ENCODE results near the gene IP6K2.

IP6K2 gene

DNA sequence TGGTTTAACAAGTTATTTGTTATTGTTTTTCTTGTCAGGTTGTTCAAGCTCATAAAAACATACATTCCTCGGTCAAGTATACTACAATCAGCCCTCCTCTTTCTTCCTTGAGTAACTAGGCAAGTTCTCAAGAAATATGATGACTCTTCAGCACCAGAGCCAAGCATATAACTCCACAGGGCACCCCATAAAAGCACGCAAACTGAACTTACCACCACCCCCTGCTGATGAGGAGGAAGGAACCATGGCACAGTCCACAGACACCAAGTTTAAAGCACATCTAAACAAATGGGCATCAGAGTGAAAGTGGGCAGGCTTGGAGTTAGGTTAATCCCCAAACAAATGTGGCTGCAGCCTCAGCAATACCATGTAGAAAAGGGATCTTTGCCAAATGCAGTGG is 5.3 kb downstream of the IP6K2 start:
- H3K4me1 Mint-ChIP-seq (ENCODE audit: low read depth) = peaks cover 54% of the 10 kb centered on the region
- H3K4me3 Mint-ChIP-seq = no peak overlapping the region
- no peak overlapping the region for H3K27ac Mint-ChIP-seq
- H3K36me3 Mint-ChIP-seq (ENCODE audit: low read depth) = peaks cover 80% of the 10 kb centered on the region
- H3K27me3 Mint-ChIP-seq = no peaks in the 10 kb centered on the region
- H3K9me3 Mint-ChIP-seq = no peaks in the 10 kb centered on the region
- intact Hi-C loops (cut with micrococcal nuclease) = no loop called here

DNA sequence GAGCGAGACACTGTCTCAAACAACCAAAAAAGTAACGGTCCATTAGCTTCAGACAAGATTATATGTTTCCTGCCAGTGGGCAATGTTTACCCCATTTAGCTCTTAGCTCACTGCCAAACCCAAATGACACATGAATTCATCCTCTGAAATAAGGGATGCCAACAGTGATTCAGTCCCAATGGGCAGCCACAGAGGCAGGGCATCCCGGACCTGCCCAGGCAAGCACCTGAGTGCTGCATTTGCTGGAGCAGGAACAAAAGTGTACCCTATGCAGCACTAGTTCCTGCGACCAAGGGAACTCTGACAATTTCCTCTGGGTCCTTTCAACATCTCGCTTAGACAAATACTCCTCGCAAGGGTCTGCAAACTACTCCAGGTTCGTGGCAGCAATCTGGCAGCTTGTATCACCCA is 8.0 kb downstream of the IP6K2 start:
- Mint-ChIP-seq H3K36me3 (ENCODE audit: low read depth) (peaks cover 91% of the 10 kb centered on the region), H3K4me3 (no peak overlapping the region), H3K27ac (peak overlapping the region; percentile 43), H3K27me3 (no peaks in the 10 kb centered on the region), H3K9me3 (no peaks in the 10 kb centered on the region), H3K4me1 (ENCODE audit: low read depth) (peaks cover 41% of the 10 kb centered on the region)
- intact Hi-C loops (cut with micrococcal nuclease) = no loop called here

DNA sequence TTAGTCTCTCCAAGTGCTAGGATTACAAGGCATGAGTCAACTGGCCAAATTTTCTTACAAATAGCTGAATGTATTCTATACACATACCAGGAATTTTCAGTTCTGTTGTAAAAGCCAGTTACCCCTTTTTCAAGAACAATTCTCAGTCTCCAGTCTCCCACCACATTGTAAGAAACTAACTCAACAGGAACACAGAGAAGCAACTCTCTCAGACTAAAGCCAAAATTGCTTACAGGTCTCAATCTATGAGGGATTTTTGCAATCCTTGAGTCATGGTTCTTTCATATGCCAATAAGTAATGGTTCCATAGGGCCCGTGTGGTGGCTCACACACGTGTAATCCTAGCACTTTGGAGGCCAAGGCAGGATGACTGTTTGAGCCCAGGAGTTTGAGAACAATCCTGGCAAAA is 8.5 kb downstream of the IP6K2 start:
- H3K27ac Mint-ChIP-seq = peak overlapping the region; percentile 43

DNA sequence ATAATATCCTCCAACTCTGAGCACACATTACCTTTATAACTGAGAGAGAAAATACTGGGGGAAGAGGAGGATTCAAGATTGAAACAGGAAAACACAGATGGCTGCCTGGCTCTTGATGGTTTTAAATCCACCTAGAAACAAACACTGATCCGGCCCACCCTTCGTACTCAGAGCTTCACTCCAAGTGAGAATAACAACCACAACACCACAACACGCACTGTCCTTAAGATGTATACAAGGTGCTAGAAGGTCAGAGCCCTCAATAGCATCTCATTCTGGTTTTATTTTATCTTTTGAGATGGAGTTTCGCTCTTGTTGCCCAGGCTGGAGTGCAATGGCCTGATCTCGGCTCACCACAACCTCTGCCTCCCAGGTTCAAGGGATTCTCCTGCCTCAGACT is 9.9 kb downstream of the IP6K2 start:
- Mint-ChIP-seq H3K4me3 (no peak overlapping the region), H3K36me3 (ENCODE audit: low read depth) (peaks cover 85% of the 10 kb centered on the region)

More for the DNA sequence above, 8.5 kb downstream of the IP6K2 start:
- Mint-ChIP-seq H3K27me3 (no peaks in the 10 kb centered on the region), H3K4me3 (no peak overlapping the region), H3K4me1 (ENCODE audit: low read depth) (peaks cover 40% of the 10 kb centered on the region), H3K9me3 (no peaks in the 10 kb centered on the region), H3K36me3 (ENCODE audit: low read depth) (peaks cover 90% of the 10 kb centered on the region)
- intact Hi-C loops (cut with micrococcal nuclease) = no loop called here

DNA sequence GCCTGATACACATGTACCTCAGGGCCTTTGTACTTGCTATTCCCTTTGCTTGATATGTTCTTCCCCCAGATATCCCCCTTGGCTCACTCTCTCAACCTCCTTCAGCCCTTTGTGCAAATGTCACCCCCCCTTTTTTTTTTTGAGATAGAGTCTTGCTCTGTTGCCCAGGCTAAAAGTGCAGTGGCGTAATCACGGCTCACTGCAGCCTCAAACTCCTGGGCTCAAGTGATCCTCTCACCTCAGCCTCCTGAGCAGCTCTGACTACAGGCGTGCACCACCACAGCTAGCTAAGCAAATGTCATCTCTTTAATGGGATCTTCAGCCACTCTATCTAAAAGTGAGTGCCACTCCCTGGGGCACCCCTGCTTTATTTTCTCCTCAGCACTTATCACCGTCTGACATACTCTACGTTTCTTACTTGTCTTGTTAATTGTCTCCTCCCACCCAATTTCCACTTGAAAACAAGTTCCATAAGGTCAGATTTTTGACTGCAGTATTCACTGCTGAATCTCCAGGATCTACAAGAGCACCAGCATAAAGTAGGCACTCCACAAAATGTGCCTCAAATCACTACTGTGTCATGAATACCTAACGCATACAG is 14.6 kb downstream of the IP6K2 start:
- Mint-ChIP-seq H3K27me3 (no peaks in the 10 kb centered on the region), H3K27ac (no peak overlapping the region), H3K4me3 (no peak overlapping the region), H3K9me3 (no peaks in the 10 kb centered on the region), H3K36me3 (ENCODE audit: low read depth) (peaks cover 56% of the 10 kb centered on the region), H3K4me1 (ENCODE audit: low read depth) (peaks cover 15% of the 10 kb centered on the region)
- intact Hi-C loops (cut with micrococcal nuclease) = no loop called here

More for the DNA sequence above, 9.9 kb downstream of the IP6K2 start:
- Mint-ChIP-seq H3K4me1 (ENCODE audit: low read depth) (peaks cover 41% of the 10 kb centered on the region), H3K27ac (no peak overlapping the region), H3K9me3 (no peaks in the 10 kb centered on the region), H3K27me3 (no peaks in the 10 kb centered on the region)
- intact Hi-C loops (cut with micrococcal nuclease) = no loop called here

DNA sequence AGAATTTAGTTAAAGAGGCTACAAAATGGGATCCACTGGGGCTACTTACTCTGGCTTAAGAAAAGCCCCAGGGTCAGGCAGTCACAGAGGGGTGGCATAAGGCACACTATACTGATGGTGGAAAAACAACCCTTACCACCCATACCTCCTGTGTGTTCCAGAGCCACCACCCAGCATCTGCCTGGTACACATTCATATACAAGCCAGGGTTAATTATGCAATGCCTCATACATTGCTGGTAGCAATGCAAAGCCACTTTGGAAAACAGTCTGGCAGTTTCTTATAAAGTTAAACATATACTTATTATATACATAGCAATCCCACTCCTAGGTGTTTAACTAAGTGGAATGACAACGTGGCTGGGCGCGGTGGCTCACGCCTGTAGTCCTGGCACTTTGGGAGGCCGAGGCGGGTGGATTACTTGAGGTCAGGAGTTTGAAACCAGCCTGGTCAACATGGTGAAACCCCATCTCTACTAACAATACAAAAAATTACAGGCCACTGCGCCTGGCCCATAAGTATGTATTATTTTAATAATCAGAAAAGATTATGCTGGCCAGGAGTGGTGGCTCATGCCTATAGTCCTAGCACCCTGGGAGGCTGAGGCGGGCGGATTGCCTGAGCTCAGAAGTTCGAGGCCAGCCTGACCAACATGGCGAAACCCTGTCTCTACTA is 16.2 kb downstream of the IP6K2 start:
- Mint-ChIP-seq H3K36me3 (ENCODE audit: low read depth) (peaks cover 55% of the 10 kb centered on the region), H3K4me1 (ENCODE audit: low read depth) (peaks cover 15% of the 10 kb centered on the region), H3K4me3 (no peak overlapping the region), H3K27ac (no peak overlapping the region), H3K9me3 (no peaks in the 10 kb centered on the region), H3K27me3 (no peaks in the 10 kb centered on the region)
- intact Hi-C loops (cut with micrococcal nuclease) = no loop called here

DNA sequence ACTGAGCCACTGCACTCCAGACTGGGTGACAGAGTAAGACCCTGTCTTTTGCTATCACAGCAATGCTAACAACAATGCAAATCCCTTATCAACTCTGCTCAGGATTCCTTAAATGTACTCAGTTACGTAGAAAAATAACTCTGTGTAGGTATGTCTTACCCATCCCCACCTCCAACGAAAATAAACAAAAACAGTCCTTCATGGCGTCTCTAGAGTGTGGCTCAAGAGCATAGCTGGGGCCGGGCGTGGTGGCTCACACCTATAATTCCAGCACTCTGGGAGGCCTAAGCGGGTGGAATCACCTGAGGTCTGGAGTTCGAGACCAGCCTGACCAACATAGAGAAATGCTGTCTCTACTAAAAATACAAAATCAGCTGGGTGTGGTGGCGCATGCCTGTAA is 18.1 kb downstream of the IP6K2 start:
- no peaks in the 10 kb centered on the region for H3K9me3 Mint-ChIP-seq
- H3K4me3 Mint-ChIP-seq = no peak overlapping the region
- intact Hi-C loops (cut with micrococcal nuclease) = no loop called here
- H3K27me3 Mint-ChIP-seq = no peaks in the 10 kb centered on the region
- H3K4me1 Mint-ChIP-seq (ENCODE audit: low read depth) = peaks cover 8% of the 10 kb centered on the region
- H3K27ac Mint-ChIP-seq = no peak overlapping the region
- peaks cover 56% of the 10 kb centered on the region for H3K36me3 Mint-ChIP-seq (ENCODE audit: low read depth)

DNA sequence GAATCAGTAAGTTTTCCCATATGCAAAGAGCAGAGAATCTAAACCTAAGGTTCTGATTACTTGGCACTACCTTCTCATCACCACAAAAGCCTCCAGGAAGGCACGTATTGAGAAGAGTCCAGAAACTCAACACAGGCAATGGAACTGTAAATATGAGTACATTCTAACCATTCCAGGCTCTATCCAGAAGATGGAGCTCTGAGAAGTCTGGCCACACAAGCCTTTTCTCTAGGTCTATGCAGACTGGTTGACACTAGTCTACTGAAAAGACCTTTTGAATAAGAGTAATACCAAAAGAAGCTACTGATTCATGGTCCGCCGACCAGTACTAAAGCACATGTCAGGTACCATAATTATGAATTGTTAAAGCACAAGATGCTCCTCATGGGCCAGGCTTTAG is 19.1 kb downstream of the IP6K2 start:
- H3K4me1 Mint-ChIP-seq (ENCODE audit: low read depth) = peaks cover 12% of the 10 kb centered on the region
- H3K27ac Mint-ChIP-seq = no peak overlapping the region
- H3K9me3 Mint-ChIP-seq = no peaks in the 10 kb centered on the region
- H3K4me3 Mint-ChIP-seq = no peak overlapping the region
- no peaks in the 10 kb centered on the region for H3K27me3 Mint-ChIP-seq
- intact Hi-C loops (cut with micrococcal nuclease) = no loop called here
- H3K36me3 Mint-ChIP-seq (ENCODE audit: low read depth) = peaks cover 62% of the 10 kb centered on the region

DNA sequence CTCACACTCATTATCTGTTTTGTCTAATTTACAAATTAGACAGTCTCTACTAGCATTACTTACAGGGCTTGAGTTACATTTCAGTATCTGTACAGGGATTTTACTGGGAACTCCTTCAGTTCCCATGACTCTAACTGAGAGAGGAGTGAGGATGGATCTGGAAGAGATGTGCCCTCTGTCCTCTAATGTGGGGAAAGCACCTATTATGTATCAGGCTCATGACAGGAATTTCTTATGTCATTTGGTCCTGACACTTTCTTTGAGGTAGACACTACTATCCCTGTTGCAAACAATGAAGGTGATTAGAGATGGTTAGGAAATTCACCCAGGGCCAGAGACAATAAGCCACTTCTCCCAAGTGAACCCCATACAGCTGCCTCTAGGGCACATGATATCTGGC is 20.4 kb downstream of the IP6K2 start:
- H3K4me3 Mint-ChIP-seq = no peak overlapping the region
- H3K27me3 Mint-ChIP-seq = no peaks in the 10 kb centered on the region
- H3K9me3 Mint-ChIP-seq = no peaks in the 10 kb centered on the region
- H3K36me3 Mint-ChIP-seq (ENCODE audit: low read depth) = peaks cover 65% of the 10 kb centered on the region
- intact Hi-C loops (cut with micrococcal nuclease) = no loop called here
- no peak overlapping the region for H3K27ac Mint-ChIP-seq
- peaks cover 7% of the 10 kb centered on the region for H3K4me1 Mint-ChIP-seq (ENCODE audit: low read depth)

DNA sequence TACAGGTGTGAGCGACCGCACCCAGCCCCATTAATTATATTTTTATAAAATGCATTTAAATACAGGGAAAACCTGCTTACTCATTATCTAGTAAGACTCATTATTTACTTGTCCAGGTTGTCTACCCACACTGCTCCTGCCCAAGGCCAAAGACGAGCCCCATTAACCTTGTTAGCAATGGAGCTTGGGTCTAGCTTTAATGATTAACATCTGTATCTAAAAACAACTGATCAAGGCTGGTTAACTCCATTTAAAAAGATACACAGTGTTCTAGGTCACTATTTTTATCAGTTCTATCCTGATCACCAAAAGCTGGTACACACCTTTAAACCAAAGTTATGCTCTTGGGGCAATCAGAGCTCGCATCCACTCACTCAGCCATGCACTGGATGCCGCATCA is 20.9 kb downstream of the IP6K2 start:
- peaks cover 70% of the 10 kb centered on the region for H3K36me3 Mint-ChIP-seq (ENCODE audit: low read depth)
- no peaks in the 10 kb centered on the region for H3K9me3 Mint-ChIP-seq
- no peaks in the 10 kb centered on the region for H3K27me3 Mint-ChIP-seq
- intact Hi-C loops (cut with micrococcal nuclease) = no loop called here
- no peak overlapping the region for H3K4me3 Mint-ChIP-seq
- no peak overlapping the region for H3K27ac Mint-ChIP-seq
- peaks cover 11% of the 10 kb centered on the region for H3K4me1 Mint-ChIP-seq (ENCODE audit: low read depth)

DNA sequence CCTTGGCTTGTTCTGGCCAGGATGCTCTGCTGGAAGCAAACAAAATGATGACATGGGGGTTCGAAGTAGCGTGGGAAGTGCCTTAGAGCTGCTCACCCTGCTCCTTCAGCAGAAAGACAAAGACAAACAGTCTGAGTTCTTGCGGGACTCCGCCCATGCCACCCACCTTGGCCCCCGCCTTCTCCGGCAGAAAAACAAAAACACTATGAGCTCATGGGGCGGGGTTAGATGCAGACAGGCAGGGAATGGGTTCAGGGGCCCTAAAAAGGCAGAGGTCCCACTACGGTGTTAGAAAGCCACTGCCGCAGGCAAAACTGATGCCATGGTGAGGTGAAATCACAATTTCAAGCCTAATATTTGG is 21.6 kb downstream of the IP6K2 start:
- no peaks in the 10 kb centered on the region for H3K9me3 Mint-ChIP-seq
- peaks cover 78% of the 10 kb centered on the region for H3K36me3 Mint-ChIP-seq (ENCODE audit: low read depth)
- intact Hi-C loops (cut with micrococcal nuclease) = no loop called here
- H3K27ac Mint-ChIP-seq = no peak overlapping the region
- no peaks in the 10 kb centered on the region for H3K27me3 Mint-ChIP-seq
- H3K4me1 Mint-ChIP-seq (ENCODE audit: low read depth) = peaks cover 15% of the 10 kb centered on the region
- no peak overlapping the region for H3K4me3 Mint-ChIP-seq

DNA sequence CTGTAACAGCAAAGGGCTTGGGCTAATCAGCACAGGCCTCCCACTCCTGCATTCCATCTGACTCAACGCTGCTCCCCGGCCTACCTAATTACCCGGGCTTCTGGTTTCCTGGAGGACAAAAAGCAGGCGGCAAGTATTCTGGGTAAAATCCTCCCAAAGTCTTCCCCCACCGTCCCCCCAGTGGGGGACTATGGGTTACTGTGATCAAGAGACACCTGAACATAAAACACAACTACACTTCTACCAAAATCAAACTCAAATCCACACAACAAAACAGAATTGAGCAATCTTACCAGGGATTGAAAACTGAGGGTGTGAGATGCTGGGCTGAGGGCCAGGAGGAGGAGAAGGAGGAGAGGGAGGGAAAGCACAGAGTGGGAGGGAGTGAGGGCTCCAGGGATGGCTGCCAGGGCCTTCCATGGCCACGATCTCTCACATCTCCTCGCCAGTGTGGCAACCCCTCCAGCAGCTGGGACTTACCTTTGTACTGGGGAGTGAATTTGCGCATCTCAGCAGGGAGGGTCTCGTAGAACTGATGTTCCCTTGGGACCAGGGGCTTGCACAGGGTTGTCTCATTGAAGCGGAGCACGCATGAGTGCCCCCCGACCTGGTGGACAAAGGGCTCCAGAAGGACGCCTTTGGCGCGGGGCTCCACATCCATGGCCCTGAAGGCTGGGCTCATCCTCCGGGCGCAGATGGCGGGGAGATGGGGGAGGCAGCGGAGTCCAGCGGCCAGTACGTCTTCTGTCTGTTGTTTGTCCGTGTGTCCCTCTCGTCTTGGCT is 22.2 kb downstream of the IP6K2 start:
- no peaks in the 10 kb centered on the region for H3K27me3 Mint-ChIP-seq
- no peak overlapping the region for H3K27ac Mint-ChIP-seq
- H3K9me3 Mint-ChIP-seq = no peaks in the 10 kb centered on the region
- no peak overlapping the region for H3K4me3 Mint-ChIP-seq
- H3K36me3 Mint-ChIP-seq (ENCODE audit: low read depth) = peaks cover 83% of the 10 kb centered on the region
- intact Hi-C loops (cut with micrococcal nuclease) = no loop called here
- peaks cover 15% of the 10 kb centered on the region for H3K4me1 Mint-ChIP-seq (ENCODE audit: low read depth)

DNA sequence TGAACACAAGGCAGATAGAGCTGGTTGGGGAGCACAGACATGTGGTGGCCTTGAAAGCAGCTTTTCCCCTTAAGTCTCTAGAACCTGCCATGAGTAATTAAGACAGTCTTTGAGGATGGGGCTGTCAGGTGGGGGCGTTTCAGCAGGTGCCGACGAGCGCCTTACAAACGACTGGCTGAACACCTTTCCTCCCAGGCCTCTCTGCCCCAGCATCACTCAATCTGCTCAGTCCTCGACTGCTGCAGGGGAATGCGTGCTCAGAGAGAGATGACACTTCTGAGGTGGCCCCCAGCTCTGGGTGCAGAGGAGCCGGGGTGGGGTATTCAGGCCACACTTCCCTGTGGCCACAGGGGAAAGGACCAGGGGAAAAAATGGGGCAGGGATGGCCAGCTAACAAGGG is 23.2 kb downstream of the IP6K2 start:
- H3K27me3 Mint-ChIP-seq = no peaks in the 10 kb centered on the region
- intact Hi-C loops (cut with micrococcal nuclease) = no loop called here
- no peak overlapping the region for H3K27ac Mint-ChIP-seq
- H3K4me3 Mint-ChIP-seq = no peak overlapping the region
- H3K9me3 Mint-ChIP-seq = no peaks in the 10 kb centered on the region
- peaks cover 15% of the 10 kb centered on the region for H3K4me1 Mint-ChIP-seq (ENCODE audit: low read depth)
- peaks cover 85% of the 10 kb centered on the region for H3K36me3 Mint-ChIP-seq (ENCODE audit: low read depth)

DNA sequence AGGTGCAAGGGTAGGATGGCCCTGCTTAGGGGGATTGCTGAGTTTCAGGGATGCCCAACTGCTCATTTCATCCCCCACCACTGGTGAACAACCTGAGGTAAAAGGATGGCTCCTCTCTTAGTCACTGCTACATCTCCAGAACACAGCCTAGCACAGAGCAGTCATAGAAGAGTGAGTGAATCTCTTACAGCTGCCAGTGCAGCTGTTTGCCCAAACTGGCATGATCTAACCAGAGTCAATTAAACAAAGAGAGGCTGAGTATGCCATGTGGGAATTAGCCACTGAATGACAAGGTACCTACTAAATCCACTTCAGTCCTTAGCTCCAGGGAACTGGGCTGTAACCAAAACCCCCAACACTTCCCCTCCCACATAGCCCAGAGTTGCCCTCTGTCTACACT is 24.5 kb downstream of the IP6K2 start:
- peaks cover 1% of the 10 kb centered on the region for H3K27me3 Mint-ChIP-seq
- H3K4me1 Mint-ChIP-seq (ENCODE audit: low read depth) = peaks cover 15% of the 10 kb centered on the region
- intact Hi-C loops (cut with micrococcal nuclease) = no loop called here
- no peaks in the 10 kb centered on the region for H3K9me3 Mint-ChIP-seq
- no peak overlapping the region for H3K4me3 Mint-ChIP-seq
- no peak overlapping the region for H3K27ac Mint-ChIP-seq
- H3K36me3 Mint-ChIP-seq (ENCODE audit: low read depth) = peaks cover 94% of the 10 kb centered on the region

Data from dendritic cell treated with granulocyte-macrophage colony-stimulating factor and Interleukin-4, amounts not matched to agents 40 ng/mL and 50 ng/mL, for 4 days (primary cell).